Suprapubic skin (tissue), 3 donors: ENCODE data around the gene PRCD.
A peak's percentile ranks its signal among the peaks of the same experiment; 100 is the strongest.

Experiments used
- CTCF ChIP-seq, 2 donors: fragments of 200-600 bp in 1 of 2; fragments of 450-650 bp in 1 of 2; sonication (generic) in 1 of 2; IDR thresholded peaks; one replicate each; pipeline ENCODE4 v1.5.1; 2016 to 2019; ENCODE audit warnings: antibody characterized with exemption in 2 of 2, mild to moderate bottlenecking in 1 of 2, moderate library complexity in 1 of 2
- EP300 ChIP-seq: sonication (generic); formaldehyde crosslinking; IDR thresholded peaks from one replicate; pipeline ENCODE4 v1.6.1; 2017; ENCODE audit warnings: antibody characterized with exemption
- POLR2A ChIP-seq, 2 donors: fragments of 450-650 bp; IDR thresholded peaks; one replicate each; pipeline ENCODE4 v1.6.1; 2017; ENCODE audit warnings: antibody characterized with exemption in 2 of 2, mild to moderate bottlenecking in 2 of 2, moderate library complexity in 2 of 2

GRCh38 chr17:76530095-76530723 is 9.6 kb upstream of the PRCD start:
- TF ChIP-seq POLR2A (IDR thresholded peaks at IDR 0.05) (peak in 1 of 2 donors; percentile 20), CTCF (IDR thresholded peaks at IDR 0.05) (no peak), EP300 (no peak)
